ENCODE results near the gene GPR4.
A peak's percentile ranks its signal among the peaks of the same experiment; 100 is the strongest.

The GPR4 gene

DNA sequence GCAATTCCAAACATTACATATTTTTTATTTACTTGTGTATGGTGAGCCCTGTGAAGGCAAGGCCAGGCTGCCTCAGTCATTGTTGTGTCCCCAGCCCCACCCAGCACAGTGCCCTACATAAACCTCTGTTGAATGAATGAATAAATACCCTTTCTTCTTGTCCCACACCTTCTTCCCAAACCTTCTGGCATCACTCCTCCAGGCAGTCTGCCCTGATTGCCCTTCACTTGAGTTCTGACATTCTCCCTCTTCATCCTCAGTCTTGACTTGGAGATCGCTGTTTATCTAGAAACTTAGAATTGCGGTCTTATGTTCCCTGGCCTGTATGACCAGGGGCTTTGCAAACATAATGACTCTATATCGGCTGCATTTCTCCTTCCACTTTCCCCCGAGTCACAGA, 12.2 kb downstream of the GPR4 start:
- no peak for DNase-seq (ENCODE audit: low read depth)

DNA sequence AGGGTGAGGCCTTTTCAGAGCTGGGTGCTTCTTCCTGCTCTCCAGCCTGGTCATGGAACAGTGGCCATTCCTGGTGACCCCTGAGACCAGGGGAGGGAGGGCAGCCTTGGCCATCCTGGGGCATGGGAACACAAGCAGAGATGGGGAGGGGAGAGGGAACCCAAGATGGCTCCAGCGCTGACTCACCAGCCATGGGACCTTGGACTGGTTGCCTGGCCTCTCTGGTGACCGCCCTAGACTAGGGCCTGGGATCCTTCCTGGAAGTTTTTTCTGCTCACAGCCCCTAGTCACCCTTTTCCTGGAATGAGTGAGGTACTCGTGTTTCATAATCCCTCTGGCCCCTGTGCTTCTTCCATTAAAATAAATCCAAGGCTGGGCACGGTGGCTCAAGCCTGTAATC, 14.1 kb downstream of the GPR4 start:
- DNase-seq (ENCODE audit: low read depth), result no peak

DNA sequence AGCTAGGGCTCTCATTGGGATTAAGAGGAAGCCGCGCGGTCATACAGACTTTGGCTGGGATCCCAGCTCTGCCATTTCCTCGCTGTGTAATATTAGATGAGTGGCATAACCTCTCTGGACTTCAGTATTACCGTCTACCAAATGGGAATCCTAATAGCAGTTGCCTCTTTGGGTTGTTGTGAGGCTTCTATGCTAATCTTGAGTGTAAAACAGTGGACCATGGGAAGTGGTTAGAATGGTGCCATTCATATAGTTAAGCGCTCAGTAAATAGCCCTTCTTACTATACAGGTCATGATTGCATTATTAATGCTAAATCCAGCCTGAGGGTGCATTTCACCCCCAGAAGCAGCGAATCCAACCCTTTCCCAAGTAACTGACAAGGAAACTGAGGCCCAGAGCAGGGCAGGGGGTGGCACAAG, 16.8 kb downstream of the GPR4 start:
- DNase-seq (ENCODE audit: low read depth), result no peak

DNA sequence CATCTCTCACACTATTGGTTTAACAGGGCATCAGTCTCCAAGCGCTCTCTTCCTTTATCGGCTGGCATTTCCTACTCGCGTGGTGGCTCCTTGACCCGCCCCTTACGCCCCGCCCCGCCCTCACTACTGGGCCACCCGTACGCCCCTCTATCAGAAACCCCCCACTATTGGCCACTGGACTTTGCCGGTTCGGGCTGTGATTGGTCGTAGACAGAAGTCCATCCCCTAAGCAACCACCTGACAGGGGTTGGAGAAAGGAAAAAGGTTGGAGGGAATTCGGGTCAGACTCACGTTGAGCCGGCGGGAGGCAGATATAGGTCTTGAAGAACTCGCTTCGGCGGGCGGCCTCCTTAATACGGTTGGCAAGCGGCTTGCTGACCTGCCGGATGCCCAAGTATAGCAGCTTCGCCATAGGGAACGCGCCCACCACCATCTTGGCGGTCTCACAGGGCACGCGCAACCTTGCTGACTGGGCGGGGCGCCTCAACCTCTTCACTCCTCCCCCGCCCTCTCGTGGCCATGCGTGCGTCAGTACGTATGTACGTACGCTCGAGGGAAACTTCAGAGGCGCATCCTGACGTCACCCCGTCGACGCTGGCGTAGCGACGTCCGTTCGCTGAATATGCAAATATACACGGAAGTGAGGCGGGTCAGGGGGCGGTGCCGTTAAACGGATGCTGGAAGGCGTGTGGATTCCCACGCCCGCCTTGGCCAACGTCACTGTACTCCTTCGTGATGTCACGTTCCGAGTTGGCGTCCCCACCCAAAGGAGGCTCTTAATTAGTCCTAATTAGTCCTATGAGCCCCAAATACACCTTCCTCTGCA, 17.5 kb downstream of the GPR4 start, which contains the start of gene OPA3:
Gene OPA3 (minus strand): TSS at position 471 of the 826 bp plus-strand sequence. CDS start 38 bp downstream, at position 433.
- DNase-seq (ENCODE audit: low read depth), result peak; percentile 98

DNA sequence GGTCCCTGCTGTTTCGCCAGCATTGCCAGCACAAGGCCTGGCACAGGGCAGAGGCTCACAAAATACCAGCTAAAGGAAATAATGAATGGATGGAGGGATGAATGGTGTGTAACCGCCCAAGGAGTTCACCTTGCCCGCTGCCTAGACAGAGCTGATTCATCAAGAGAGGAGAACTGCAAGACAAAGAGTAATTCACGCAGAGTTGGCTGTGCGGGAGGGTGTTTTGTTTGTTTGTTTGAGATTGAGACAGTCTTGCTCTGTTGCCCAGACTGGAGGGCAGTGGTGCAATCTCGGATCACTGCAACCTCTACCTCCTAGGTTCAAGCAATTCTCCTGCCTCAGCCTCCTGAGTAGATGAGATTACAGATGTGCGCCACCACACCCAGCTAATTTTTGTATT, 20.4 kb downstream of the GPR4 start:
- no peak for DNase-seq (ENCODE audit: low read depth)

DNA sequence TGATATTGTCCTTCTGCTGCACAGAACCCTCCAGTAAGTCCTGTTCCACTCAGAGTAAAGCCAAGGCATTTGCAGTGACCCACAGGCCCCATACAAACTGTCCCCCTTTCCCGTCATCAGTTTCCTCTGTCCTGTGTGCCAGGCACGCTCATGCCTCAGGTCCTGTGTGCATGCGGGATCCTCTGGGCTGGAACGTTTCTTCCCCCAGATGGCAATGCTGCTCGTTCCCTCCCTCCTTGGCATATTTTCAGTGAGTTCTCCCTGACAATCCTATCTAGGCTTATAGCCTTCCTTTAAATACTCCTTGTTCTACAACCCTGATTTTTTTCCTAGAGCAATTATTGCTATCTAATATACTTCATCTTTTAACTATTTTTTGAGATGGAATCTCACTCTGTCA, 23.2 kb downstream of the GPR4 start:
- no peak for DNase-seq (ENCODE audit: low read depth)

DNA sequence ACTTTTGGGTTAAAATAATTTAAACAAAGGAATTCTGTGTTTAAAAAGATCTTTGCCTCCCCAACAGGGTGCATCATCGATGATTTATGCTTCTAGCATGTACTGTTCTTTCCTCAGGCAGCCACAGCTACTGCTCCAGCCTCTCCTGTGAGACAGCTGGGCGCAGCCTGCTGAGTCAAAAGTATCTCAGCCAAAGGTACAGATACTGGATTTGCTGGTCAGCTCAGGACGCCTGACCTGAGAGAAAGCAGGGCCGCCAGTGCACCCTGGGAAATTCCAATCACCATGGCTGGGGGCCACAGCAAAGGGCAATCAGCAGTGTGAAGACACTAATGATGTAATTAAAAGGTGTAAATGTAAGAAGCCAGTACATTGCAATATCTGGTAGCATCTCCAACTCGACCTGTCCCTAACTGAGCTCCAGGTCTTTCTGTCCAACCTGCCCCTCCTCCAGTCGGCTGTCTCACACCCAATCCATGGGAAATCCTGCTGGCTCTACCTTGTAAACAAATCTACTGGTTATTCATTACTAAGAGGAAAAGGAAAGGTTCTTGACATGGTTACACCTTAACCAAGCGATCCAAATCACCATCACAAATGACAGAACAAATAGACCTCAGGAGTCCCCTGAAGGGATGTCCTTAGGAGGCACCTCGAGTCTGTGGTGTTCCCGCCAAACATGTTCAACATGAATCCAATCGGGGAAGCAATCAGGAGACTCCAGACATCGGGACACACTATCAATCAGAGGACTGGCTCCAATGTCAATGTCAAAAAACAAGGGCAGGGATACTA, 24.7 kb downstream of the GPR4 start:
- DNase-seq (ENCODE audit: low read depth), result no peak

DNA sequence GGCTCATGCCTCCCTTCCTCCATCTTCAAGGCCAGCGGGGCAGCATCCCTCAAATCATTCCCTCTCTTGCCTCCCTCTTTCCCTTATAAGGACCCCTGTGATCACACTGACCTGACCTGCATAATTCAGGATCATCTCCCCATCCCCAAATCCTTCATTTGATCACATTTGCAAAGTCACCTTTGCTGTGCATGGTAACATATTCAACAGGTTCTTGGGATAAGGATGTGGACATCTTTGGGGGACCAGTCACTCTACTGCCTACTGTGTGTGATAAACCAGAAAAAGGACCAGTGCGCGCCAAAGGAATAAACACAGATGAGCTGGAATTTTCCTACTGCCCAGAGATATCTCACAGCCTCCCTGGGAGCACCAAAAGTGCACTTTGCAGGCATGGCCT, 25.3 kb downstream of the GPR4 start:
- no peak for DNase-seq (ENCODE audit: low read depth)

DNA sequence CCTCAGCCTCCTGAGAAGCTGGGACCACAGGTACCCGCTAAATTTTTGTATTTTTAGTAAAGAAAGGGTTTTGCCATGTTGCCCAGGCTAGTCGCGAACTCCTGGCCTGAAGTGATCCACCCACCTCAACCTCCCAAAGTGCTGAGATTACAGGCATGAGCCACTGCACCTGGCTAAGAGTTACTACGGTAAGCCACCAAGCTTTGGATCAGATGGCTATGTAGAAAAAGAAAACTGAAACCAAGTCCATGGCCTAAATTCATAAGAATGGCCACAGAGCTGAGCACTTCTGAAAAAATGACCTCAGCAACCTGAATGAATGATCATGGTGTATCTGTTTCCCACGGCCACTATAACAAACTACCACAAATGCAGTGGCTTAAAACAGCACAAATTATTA, 26.8 kb downstream of the GPR4 start:
- no peak for DNase-seq (ENCODE audit: low read depth)

DNA sequence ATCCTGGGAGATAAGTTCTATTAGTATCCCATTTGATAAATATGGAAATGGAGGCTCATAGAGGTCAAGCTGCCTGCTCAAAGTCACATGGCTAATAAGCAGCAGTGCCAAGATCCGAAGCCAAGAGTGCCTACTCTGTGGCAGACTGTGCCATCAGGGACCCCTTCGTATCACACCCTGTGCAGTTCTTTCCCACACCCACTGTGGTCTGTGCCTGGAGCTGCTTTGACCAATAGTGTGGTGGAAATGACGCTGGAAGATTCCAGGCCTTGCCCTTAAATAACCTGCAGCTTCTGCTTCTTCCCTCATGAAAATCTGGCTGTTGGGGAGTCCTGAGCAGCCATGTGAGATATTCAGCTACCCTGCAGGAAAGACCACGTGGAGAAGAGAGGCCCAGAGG, 27.5 kb downstream of the GPR4 start:
- no peak for DNase-seq (ENCODE audit: low read depth)

DNA sequence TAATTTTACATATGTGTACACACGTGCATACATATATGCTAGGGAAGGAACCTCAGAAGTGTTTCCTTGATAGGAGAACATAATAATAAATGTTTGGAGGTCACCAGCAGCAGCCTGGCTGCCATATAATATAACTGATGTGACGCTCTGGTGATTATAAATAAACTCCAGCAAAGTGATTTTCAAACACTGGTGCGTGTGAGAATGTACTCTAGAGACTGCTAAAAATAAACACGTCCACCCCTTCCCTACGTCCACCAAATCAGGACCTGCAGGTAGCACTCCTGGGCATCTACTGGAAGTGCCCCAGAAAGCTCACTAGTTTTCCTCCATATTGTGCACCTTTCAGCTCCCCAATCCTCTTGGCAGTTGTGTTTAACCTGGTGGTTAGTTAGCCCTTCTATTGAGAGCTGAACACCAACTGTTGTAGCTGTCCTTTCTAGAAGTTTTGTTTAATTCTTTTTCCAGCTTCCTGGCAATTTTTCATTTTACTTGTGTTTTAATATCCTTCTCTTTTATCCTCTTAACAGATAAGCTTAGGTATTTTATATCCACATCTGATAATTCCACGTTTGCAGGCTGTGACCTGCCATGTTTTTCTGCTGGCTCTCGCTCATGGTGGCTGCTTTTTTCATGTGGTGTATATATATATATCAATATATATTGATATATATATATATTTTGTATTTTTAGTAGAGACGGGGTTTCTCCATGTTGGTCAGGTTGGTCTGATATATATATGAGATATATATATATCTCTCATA, 30.4 kb downstream of the GPR4 start:
- DNase-seq (ENCODE audit: low read depth), result no peak

DNA sequence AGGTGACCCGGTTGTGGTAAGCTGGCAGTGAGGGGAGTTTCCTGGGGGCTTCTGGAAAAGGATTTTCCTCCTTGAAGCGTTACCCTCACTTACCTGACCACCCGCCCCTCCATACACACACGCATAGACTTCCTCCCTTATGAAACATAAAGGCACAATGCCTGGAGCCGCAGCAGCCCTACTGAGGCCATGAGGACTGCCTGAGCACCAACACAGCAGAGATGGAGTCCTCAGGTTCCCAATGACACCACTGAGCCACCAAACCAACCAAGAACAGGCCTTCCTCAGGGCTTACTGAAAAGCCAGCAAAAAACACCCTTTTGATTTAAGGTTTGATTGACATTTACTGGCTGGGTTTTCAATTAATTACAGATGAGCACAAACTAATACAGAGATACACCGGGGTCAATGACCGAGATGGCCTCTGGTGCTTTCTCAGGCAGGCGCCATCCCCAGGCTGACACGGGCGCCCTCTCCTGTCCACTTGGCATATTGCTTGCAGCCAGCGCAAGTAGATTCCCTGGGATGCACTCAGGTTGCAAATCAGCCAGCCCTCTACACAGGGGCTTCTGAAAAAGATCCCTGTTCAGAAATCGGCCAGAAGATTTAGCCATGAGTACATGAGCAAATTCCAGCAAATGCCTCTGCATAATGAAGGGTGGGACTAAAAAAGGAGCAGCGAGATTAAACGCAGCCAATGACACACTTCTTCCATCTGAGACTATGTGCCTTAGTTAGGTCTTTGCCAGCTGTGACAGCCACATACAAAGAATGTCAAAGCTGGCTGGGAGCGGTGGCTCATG, 32.2 kb downstream of the GPR4 start:
- peak; percentile 27 for DNase-seq (ENCODE audit: low read depth)

DNA sequence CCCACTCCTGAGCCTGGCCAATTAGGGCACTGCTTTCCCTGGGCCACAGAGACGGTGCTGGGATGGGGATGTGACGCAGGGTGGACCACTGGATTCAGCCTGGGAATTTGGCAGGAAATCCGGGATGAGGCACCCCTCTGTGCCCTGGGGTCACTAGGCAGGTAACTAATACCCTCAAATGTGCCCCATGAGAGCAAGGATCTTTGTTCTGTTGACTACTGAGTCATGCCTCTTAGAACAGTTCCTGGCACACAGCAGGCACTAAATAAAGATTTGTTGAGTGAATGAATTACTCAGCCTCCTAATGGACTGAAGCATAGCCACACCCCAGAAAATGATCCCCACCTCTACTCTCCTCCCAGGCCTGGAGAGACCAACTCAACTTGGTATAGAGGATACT, 33.3 kb downstream of the GPR4 start:
- no peak for DNase-seq (ENCODE audit: low read depth)

DNA sequence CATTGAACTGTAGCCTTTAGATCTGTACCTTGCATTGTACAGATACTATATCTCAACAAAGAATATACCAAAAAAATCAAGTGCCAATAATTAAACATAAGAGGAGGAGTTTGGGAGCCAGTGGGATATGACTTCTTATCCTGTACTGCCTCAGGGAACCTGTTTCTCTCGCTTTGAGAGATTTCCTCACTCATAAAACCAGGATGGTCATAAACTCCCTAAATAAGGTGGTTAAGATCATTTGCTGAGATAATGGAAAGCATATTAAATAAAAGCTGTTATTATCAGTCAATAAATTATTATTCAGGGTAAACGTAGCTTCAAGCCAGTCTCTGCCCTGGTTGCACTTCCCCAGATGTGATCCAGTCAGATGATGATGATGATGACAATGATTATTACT, 34.4 kb downstream of the GPR4 start:
- DNase-seq (ENCODE audit: low read depth), result no peak

DNA sequence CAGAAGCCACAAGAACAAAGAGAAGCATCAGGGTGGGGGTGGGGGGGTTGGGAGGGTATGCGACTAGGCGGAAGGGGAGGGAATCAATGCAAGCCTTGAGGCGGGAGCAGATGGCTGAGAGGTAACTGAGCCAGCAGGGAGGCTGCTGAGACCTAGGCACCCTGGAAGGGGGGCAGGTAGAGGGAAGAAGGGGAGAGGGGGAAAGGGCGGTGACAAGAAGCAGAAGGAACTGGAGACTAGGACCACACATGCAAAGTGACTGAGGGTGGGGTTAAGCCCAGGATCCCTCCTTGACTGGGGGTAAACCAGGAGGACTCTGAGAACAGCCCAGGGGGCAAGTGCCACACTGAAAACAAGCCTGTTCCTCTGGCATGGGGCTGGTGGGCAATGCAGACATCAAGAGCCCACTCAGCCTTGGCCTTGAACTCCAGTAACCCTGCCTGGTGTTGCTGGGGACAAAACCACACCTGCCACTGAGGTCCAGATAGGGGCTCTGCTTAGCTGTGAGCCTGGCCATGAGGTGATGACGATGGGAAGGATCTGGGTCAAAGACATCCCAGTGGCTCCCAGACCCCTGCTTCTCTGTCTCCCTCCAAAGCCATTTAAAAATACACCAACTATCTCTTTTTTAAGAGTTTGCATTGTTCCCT, 37.8 kb downstream of the GPR4 start:
- DNase-seq (ENCODE audit: low read depth), result no peak

DNA sequence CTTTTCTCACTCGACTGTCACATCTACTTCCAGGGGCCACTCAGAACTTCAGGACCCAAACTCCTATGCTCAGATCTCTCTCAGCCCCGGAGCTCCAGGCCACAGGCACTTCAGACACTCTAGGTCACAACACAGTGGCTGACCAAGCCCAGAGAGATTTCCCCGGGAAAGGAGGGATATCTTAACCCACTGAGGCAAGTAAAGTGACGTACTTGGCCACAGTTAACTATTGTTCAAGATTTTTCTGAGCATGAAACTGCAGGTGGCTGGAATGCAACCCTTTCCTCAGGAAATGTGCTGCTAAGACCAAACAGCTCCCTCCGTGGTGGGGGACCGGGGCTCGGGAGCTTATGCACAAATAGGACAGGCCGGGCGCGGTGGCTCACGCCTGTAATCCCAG, 41.3 kb downstream of the GPR4 start:
- DNase-seq (ENCODE audit: low read depth), result no peak

DNA sequence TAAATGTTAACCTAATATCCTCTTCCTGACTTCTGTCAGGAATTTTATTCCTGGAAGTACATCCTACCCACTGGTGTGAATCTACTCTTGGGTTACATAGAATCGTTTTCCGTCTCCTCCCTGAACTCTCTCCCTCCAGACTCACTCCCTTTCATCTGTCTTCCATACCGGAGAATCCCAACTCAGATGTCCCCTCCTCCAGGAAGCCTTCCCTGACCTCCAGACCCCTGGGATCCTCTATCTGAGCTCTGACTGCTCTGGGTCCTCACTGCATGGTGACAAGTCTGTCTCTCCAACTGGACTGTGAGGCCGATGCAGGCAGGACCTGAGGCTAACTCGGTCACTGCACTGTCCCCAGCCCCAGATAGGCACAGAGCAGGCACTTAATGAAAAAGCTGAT, 42.0 kb downstream of the GPR4 start:
- DNase-seq (ENCODE audit: low read depth), result no peak

DNA sequence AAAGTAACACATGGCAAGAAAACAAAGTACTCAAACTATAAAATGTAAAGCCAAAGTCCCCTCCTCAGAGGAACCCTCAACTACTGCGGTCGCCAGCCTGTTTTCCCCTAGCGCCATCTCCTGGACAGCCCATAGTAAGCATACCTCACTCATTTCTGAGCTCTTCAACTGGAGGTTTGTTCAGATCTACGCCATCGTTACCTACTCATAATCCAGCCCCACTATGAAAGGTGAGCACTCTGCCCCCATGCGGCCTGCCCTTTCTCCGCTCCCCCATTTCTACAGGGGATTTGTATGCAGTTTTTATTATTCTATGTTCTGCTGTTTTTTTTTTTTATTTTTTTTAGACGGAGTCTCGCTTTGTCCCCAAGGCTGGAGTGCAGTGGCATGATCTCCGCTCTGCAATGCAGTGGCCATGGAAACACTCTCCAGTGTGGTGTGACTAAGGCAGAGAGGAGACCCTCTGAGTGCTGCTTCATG, 43.6 kb downstream of the GPR4 start:
- peak; percentile 27 for DNase-seq (ENCODE audit: low read depth)

DNA sequence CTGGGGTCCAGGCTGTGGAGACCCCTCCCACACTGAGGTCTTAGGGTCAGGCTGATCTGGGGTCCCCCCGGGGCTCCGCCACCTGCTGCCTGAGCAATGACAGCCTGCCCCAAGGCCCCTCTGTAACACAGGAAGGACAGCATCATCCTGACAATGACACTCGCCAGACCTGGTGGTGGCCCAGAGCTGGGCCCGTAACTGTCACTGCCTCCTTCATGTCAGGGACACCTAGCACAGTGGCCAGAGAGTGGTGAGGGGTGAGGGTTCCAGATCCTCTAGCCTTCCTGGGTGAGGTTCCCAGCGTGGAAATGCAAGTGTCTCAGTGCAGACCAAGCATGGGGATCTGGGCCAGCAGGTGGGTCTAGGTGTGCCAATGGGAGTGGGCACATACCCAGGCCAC, 45.2 kb downstream of the GPR4 start:
- no peak for DNase-seq (ENCODE audit: low read depth)

DNA sequence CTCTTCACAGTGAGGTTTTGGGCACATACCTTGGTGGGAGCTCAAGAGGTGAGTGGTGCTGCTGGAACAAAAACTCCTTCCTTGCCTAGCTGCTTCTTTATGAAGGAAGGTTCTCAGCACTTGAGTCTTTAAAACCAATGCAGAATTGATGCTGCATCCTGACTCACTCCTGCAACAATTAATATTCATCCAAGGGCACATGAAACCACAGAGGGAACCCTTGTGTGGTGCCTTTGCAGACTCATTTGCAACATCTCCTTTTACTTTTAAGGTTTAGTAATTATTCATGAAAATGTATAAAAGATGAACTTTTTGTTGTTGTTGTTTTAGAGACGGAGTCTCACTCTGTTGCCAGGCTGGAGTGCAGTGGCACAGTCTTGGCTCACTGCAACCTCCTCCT, 47.5 kb downstream of the GPR4 start:
- DNase-seq (ENCODE audit: low read depth), result no peak

DNA sequence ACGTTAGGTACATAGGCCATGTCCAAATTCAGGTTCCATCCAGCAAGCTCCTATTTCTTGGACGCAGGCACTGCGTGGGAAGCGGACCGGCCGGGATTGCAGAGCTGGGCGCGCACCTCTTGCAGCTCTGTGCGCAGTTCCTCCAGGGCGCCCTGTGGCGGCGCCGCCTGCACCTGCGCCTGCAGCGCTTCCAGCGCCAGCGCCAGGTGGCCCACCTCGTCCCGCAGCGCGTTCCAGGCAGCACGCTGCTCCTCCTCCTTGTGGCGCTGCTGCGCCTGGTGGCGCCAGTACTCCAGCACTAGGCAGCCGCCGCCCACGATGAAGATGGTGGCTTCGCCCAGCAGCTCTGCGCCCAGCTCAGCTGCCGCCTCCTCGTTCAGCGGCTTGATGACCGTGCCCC, 48.5 kb downstream of the GPR4 start:
- no peak for DNase-seq (ENCODE audit: low read depth)

Data from stimulated activated CD8-positive, alpha-beta memory T cell treated with anti-CD3 and anti-CD28 coated beads, Interleukin-15, amount 100 ng/mL, for 1 hour (primary cell).